ENCODE results near the gene SUCLG2.

DNA sequence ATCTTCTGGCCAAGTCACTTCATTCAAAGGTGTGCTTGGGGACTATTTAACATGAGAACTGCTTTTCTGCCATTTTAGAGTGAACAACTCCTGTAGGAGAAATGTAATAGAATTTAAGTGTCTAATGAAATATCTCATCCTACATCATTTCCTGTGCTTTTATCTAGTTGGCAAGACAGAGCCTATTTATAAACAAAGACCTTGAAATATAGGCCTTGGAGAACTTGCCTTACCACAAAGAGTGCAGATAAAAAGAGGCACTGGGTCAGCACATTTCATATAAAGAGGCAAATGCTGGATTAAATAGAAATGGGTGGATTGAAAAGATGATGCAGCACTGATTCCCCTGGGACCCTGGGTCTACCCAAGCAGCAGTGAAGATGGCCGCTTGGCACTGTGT, 278.0 kb downstream of the SUCLG2 start:
- TF ChIP-seq, protein P1, sequence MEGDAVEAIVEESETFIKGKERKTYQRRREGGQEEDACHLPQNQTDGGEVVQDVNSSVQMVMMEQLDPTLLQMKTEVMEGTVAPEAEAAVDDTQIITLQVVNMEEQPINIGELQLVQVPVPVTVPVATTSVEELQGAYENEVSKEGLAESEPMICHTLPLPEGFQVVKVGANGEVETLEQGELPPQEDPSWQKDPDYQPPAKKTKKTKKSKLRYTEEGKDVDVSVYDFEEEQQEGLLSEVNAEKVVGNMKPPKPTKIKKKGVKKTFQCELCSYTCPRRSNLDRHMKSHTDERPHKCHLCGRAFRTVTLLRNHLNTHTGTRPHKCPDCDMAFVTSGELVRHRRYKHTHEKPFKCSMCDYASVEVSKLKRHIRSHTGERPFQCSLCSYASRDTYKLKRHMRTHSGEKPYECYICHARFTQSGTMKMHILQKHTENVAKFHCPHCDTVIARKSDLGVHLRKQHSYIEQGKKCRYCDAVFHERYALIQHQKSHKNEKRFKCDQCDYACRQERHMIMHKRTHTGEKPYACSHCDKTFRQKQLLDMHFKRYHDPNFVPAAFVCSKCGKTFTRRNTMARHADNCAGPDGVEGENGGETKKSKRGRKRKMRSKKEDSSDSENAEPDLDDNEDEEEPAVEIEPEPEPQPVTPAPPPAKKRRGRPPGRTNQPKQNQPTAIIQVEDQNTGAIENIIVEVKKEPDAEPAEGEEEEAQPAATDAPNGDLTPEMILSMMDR (IDR thresholded peaks at IDR 0.05): no peak
- TF ChIP-seq POLR2A (IDR thresholded peaks at IDR 0.05): no peak
